Astrocyte (in vitro differentiated cells and primary cell): ENCODE data around the gene PPM1F.

Experiments used
- EZH2 ChIP-seq: IDR thresholded peaks from 2 replicates; pipeline ENCODE4 v1.6.1; 2012; ENCODE audit warnings: mild to moderate bottlenecking, low read length, inconsistent platforms; ENCODE audit not compliant: insufficient read depth
- TF ChIP-seq, protein P1 (sequence below): IDR thresholded peaks from 2 replicates; pipeline ENCODE4 v1.5.1; 2011; ENCODE audit warnings: low read depth, mild to moderate bottlenecking, inconsistent platforms, low read length, moderate library complexity; ENCODE audit not compliant: insufficient read depth

DNA sequence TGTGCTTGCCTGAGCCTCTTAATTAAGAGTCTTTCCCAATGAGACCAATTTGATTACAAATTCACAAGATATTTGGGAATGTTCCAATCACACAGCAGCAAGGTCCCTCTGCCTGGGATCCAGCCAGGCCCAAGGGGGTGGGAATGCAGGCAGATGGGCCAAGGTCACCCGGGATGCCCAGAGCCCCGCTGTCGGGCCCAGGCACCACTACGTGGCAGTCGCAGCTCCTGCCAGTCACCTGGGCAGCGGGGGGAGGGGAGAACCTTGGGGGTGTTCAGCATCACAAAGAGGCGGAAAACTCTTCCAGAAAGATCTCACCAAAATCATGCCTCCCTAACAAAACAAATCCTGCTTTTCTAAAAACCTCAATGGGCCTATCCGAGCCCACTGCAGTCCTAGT, 30.9 kb downstream of the PPM1F start:
- TF ChIP-seq, protein P1, sequence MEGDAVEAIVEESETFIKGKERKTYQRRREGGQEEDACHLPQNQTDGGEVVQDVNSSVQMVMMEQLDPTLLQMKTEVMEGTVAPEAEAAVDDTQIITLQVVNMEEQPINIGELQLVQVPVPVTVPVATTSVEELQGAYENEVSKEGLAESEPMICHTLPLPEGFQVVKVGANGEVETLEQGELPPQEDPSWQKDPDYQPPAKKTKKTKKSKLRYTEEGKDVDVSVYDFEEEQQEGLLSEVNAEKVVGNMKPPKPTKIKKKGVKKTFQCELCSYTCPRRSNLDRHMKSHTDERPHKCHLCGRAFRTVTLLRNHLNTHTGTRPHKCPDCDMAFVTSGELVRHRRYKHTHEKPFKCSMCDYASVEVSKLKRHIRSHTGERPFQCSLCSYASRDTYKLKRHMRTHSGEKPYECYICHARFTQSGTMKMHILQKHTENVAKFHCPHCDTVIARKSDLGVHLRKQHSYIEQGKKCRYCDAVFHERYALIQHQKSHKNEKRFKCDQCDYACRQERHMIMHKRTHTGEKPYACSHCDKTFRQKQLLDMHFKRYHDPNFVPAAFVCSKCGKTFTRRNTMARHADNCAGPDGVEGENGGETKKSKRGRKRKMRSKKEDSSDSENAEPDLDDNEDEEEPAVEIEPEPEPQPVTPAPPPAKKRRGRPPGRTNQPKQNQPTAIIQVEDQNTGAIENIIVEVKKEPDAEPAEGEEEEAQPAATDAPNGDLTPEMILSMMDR: no peak
- TF ChIP-seq EZH2: no peak
